Stimulated activated CD8-positive, alpha-beta memory T cell treated with anti-CD3 and anti-CD28 coated beads, Interleukin-7, amount 100 ng/mL, for 4 hours (primary cell): ENCODE data around the gene NEURL1B.
"Not testable (repeated sequence)": the region's sequence is repeated elsewhere in the genome, so short reads cannot be mapped to it uniquely, and the experiment has no call there.

Experiments used
- DNase-seq, 2 donors: peaks; one replicate each; pipeline ENCODE4 v3.0.0-alpha.2; 2020; ENCODE audit warnings: low read depth in 2 of 2

NEURL1B gene

GRCh38 chr5:172640822-172641358 is at the start of gene NEURL1B:
Gene NEURL1B (plus strand): TSS chr5:172641263. CDS start chr5:172641407, 144 bp downstream.
- DNase-seq: peak in 1 of 2 donors; percentile 27

- DNase-seq: no peak
Observed at GRCh38 chr5:172591636-172592035, 49.4 kb upstream of the NEURL1B start.

GRCh38 chr5:172592881-172593280 is 48.2 kb upstream of the NEURL1B start:
- no peak for DNase-seq

DNA sequence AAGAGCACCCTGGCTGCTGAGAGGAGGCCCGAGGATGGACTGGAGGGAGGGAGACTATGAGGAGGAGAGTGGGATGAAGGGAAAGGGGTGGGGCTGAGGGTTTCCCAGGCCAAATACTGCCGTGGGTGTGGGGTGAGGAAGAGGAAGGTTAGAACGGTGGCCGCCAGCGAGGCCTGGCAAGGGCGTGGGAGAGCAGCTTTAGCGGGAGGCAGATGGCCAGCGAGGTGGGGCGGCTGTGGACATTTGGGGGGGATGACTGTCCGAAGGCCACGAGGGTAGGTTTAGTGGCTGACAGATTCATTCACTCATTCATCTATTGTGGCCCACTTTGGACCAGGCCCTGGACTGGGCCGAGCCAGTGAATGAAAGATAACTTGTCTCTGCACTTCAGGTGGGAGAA is 47.8 kb upstream of the NEURL1B start:
- DNase-seq: no peak

DNA sequence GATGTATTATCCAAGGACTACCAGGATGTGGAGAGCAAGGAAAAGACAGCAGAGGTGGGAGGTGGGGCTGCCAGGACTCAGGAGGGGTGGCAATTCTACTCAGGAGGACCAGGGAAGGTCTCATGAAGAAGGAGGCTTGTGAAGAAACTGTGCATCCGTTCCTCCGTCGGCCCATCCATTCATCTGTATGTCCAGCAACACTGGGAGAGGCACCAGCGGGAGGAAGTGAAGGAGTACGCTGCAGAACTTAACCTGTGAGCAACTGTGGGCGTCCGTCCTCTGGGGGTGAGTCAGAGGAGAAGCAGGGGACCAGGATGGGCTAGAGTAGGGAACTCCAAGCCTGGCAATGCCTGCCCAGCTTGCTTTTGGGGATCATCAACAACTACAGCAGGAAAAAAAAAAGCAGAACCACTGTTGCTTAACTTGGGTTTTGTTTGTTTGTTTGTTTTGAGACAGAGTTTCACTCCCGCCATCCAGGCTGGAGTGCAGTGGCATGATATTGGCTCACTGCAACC is 47.3 kb upstream of the NEURL1B start:
- DNase-seq: no peak

DNA sequence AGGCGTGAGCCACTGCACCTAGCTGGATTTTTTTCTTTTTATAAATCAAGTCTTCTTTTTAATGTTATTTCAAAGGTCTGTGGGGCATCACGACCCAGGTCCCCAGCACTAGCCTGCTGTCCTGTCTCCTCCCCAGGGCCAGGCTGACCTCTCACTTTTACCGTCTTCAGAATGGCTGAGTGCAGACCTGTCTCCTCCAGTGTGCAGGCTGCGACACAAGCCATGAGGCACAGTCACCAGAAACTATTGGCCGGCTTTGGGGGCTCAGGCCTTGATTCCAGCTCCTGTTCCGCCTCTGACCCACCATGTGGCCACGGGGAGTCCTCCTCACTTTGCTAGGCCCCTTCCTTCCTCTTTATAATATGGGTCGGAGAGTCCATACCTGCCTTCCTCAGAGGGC is 46.6 kb upstream of the NEURL1B start:
- no peak for DNase-seq

DNA sequence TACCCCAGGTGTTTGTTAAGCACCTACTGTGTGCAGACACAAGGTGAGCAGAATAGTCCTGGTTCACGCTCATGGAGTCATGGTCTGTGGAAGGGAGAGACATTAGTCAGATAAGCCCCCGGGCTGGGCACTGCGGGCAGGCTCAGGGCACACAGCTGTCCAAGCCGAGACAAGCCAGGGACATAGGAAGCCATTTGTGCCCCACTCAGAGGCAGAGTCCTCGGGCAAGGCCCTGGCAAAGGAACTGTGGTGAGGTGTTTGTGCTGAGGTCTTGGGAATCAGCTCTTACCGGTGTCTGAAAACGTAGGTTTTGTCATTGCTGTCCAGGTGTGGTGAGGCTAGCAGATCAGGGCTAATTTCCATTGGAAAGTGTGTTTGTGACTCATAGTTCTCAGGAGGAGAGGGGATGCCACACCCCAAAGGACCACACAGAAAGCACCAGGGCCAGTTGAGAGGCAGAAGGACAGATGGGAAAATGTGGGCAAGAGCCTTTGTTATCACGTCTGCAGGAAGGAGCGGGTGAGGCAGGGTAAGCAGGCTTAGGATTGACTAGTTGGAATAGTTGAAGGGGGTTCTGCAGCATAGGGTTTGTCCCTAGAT is 46.1 kb upstream of the NEURL1B start:
- no peak for DNase-seq

DNA sequence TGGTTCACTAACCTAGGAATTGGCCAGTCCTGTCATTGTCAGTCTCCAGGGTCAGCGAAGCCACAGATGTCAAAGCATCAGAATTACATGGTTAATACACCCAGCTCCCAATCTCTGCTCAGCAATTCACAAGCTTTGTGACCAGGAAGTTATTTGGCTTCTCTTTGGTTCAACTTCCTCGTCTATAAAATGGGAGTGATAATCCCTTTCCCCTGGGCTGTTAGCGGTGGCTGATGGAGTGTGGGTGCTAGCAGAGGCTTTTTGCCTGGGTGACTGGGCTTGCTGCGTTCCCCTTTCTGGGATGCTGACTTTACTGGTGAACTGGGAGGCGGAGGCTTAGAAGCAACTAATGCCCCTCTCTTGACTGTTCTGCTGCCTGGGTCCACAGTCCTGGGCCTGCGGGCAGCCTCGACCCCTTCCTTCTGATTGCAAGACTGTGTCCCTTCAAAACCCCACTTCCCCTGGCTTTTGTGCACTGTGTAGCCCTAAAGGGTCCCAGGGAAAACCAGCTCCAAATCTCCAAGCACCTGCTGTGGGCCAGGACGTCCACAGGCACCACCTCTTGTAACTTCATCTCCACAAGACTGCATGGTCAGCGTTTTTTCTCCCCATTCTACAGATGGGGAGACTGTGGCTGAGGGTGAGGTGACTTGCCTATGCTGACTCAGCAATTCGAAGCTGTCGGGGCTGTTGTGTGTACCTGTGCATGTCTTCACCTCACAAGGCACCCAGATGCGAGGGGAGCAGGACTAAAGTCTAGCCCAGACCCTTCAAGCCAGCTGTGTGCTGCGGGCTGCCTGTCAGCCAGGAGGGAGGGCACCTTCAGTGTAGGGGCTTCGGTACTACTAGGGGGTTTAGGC is 45.2 kb upstream of the NEURL1B start:
- no peak for DNase-seq

- DNase-seq: no peak
Observed at GRCh38 chr5:172596638-172597231, 44.3 kb upstream of the NEURL1B start.

- no peak for DNase-seq
Observed at GRCh38 chr5:172597755-172598155, 43.3 kb upstream of the NEURL1B start.

DNA sequence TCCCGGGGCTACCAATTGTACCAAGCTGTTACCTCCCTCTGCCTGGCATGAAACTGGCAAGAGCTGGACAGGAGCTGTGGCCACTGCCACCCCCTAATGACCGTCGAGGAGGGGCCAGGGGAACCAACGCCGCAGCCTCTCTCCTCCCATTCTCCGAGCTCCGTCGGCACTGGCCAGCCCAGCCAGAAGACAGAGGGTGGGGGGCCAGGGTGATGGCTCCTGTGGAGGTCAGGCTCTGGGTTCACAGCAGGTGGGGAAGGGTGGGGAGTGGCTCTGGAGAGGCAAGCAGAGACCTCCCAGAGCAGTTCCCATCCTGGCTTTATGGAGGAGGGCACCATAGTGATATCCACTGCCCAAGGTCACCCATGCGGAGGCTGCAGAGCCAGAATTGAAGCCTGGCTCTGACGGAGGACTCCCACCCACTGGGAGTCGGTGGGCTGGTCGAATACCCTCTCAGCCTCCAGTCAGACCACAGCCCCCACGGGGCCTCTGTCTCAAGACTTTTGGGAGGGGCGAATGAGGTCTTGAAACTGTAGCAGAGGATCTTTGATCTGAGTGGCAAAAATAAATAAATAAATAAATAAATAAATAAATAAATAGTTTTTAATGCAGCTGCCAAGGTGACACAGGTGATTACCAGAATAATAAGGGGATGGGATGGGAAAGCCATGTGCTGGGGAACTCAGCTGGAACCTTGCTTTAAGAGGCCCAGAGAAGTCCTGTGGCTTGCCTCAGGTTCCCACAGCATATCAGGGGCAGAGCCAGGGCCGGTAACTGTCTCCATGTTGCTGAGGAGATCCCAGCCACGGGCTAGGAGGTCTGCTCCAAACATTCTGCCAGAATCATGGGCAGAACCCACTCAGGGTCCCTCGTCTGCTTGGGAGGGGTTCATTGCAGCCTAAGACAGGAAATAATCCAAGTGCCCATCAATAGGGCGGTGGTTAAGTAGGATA is 42.5 kb upstream of the NEURL1B start:
- DNase-seq: no peak

GRCh38 chr5:172599204-172599567 is 41.9 kb upstream of the NEURL1B start:
- DNase-seq: no peak

DNA sequence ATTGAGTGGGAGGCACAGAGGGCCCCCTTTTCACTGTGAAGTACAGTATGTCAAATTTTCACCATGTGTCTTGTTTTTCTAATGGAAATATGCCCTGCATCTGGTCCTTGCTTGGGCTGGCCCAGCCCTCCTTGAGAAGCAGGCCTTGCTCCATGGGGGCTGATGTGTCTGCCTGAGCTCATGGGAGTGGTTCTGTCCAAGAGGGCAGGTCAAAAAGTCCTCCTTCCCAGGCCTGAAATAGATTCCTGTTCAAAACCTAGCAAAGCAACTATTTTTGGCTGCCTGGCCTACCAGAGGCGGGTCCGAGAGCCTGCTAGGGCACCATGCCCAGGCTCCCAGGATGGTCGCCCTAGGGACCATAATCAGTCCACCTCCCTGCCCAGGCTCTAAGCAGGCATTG is 40.5 kb upstream of the NEURL1B start:
- no peak for DNase-seq

DNA sequence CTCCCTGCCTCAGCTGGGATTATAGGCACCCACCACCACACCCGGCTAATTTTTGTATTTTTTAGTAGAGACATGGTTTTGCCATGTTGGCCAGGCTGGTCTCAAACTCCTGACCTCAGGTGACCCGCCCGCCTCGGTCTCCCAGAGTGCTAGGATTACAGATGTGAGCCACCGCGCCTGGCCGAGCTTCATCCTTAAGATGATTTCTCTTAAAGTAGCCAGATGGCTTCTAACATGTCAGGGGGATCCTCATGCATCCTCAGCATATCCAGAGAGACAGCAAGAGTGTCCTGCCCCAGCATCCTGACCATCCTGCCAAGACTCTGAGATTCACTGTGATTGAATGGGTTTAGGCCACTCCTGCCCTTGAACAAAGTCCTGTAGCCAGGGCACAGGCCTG is 39.5 kb upstream of the NEURL1B start:
- DNase-seq: not testable (repeated sequence)

GRCh38 chr5:172602783-172603231 is 38.3 kb upstream of the NEURL1B start:
- DNase-seq: no peak

GRCh38 chr5:172603251-172603806 is 37.7 kb upstream of the NEURL1B start:
- DNase-seq: no peak

DNA sequence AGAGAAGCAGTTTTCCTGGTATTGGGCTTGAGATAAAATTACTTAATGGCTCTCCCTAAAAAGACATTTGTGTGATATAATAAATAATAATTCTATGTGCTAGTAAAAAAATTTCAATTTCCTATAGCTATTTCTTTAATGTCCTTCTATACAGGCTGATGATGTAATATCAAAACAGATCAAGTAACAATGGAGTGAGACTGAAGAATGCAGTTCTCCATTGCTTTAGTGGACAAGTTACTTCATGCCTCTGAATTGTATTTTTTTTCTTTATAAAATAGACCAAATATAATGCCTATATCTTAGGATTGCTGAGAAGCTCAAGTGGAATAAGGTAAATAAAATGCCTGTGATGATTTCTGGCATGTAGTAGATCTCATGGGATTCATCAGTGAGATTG is 35.6 kb upstream of the NEURL1B start:
- no peak for DNase-seq

DNA sequence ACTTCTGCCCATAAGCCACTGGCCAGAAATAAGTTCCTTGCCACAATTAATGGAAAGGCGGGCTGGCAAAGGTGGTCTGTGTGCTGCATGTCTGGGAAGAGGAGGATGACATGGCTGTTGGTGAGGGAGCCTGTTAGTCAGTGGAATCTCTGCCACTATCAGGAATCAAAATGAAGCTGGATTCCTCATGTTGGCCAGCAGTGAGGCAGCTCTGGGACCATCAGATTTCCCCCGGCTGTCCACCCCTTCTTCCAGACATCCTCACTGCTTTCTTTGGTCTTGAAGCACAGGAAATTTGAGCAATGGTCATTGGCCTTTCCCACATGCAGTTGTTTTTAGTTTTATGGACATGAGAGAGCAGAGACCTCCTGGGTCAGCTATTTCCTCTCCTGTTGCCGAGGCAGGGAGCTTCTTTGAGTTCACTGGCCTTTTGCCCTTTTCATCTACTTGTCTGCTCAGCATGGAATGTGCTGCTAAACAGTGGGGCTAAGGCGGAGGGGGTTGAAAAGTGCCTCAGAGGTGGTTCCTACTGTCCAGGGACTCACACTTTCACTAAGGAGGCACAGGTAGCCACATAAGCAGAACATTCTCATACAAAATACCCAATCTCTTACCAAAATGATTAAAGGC is 34.8 kb upstream of the NEURL1B start:
- DNase-seq: no peak

GRCh38 chr5:172607213-172607793 is 33.8 kb upstream of the NEURL1B start:
- DNase-seq: no peak

DNA sequence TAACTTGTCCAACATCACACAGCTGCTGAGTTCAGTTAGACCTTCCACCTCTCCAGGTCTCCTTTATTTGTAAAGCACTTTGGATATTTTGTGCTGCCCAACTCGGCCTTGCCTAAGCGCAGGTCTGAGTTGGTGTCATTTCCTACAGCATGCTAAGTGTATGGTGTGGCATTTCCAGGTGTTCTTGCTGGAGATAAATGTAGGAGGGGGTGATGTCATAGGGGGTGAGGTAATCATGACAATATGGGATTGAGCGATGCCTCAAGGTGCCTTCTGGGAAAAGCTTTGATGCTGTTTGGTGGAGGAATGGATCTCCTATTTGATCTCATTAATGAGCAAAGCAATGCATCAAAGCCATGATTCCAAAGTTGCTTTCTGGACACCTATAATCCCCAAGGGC is 32.3 kb upstream of the NEURL1B start:
- no peak for DNase-seq
